Bronchial epithelial cell (primary cell): ENCODE results near the gene VWA2. TPM values are rescaled to one million over a fixed set of nuclear protein-coding genes. Genes with fewer than 3 reads are reported as not detected.

Source experiments
- DNase-seq: peaks from one replicate; pipeline ENCODE4 v3.0.0-alpha.2; 2010; ENCODE audit warnings: low read depth
- FAIRE-seq: peaks from 2 replicates; lab custom pipeline; 2011; peaks lifted over from hg19 to GRCh38; lab: Jason Lieb, UNC
- H3K27me3 ChIP-seq: 2 replicates; pipeline ENCODE4 v1.5.1; 2011; ENCODE audit warnings: low read length; ENCODE audit not compliant: control insufficient read depth, insufficient read depth
- H3K36me3 ChIP-seq: 2 replicates; pipeline ENCODE4 v1.5.1; 2011; ENCODE audit warnings: low read length; ENCODE audit not compliant: control insufficient read depth, insufficient read depth
- H3K4me3 ChIP-seq: 2 replicates; pipeline ENCODE4 v1.5.1; 2011; ENCODE audit warnings: mild to moderate bottlenecking, low read depth, low read length, control low read depth
- total RNA-seq: library from RNA; depleted of rRNA; stranded (reverse); fragments of >200 nt; gene quantifications from 2 replicates; pipeline ENCODE4 v1.2.1, GENCODE V29; 2014
- TF ChIP-seq, protein P1 (sequence below): IDR thresholded peaks from 2 replicates; pipeline ENCODE4 v1.5.1; 2011; ENCODE audit warnings: mild to moderate bottlenecking, moderate library complexity, low read length, control low read depth, inconsistent platforms; ENCODE audit not compliant: insufficient read depth, severe bottlenecking

Gene VWA2
- total RNA-seq, 1 donor from 2014 or later = 3.9 TPM

DNA sequence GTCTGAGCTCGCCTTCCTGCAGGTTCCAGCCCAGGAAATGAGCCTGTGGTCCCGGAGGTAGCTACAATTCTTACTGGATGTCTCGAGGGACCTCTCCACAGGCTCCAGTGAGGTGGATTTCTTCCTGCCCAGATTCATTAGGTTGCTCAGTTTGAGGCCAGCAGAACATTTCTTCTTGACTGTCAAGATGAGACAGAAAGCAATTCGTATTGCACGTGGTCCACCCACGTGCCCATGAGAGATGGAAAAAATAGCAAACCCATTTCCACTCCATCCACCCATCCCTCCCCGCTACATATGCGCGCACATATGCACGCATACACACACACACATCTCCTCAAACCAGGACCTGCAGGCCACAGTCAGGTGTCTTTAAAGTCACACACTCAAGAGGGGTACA lies 68.7 kb downstream of the VWA2 start:
- Histone ChIP-seq H3K4me3 (no peak overlapping the region), H3K27me3 (no peaks in the 10 kb centered on the region), H3K36me3 (no peaks in the 10 kb centered on the region)
- TF ChIP-seq, protein P1, sequence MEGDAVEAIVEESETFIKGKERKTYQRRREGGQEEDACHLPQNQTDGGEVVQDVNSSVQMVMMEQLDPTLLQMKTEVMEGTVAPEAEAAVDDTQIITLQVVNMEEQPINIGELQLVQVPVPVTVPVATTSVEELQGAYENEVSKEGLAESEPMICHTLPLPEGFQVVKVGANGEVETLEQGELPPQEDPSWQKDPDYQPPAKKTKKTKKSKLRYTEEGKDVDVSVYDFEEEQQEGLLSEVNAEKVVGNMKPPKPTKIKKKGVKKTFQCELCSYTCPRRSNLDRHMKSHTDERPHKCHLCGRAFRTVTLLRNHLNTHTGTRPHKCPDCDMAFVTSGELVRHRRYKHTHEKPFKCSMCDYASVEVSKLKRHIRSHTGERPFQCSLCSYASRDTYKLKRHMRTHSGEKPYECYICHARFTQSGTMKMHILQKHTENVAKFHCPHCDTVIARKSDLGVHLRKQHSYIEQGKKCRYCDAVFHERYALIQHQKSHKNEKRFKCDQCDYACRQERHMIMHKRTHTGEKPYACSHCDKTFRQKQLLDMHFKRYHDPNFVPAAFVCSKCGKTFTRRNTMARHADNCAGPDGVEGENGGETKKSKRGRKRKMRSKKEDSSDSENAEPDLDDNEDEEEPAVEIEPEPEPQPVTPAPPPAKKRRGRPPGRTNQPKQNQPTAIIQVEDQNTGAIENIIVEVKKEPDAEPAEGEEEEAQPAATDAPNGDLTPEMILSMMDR = no peak
- FAIRE-seq (no peak), DNase-seq (no peak)

DNA sequence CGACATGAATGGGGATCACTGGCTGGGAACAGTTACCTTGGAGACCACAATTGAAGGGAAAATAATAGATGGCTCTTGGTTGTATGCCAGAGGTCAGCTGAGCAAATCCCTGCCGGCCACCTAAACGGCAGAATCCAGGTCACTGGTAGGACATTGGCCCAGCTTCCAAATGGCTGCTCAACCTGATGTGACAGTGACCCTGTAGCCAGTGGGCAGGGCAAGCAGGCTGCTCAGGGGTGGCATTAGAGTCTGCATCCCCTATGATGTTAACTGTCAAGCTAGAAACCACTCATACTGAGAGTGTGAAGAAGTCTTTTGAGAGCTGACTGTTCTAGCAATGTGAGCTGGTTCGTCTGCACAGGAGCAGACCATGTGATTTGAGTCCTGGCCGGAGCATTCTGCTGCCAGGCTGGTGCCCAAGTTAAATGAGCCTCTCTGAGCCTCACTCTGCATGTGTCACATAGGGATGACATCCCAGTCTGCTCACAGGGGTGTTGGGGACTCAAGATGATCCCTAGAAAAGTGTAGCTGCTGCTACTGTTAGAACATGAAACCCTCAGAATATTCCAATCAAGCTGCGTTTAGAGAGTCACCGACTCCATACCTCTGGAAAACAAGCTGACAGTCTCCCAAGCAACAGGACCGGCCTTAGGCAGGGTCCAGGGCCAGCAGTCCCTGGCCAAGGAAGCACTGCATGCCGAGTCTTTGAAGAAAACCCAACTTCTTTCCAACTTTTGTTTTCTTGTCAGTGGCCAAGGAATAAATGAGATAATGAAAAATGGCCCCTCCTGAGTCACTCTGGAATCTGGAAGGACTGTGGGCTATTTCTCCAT lies 69.7 kb downstream of the VWA2 start:
- H3K36me3 ChIP-seq = no peaks in the 10 kb centered on the region
- H3K4me3 ChIP-seq = no peak overlapping the region
- DNase-seq (no peak), FAIRE-seq (no peak)
- H3K27me3 ChIP-seq = no peaks in the 10 kb centered on the region
- TF ChIP-seq, protein P1 = no peak

DNA sequence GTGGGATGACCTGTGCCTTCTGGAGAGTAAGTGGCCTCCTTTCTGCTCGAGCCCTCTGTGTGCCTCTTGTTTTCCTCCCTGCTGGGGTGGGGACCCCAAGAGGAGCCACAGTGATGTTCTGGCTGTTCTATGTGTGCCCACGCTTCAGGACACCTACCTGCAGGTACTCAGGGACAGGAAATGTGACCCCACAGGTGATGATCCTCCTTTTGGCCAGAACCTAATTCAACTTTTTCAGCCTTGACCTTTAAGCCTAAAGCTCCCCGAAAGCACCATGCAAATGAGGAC lies 70.3 kb downstream of the VWA2 start:
- Histone ChIP-seq H3K4me3 (no peak overlapping the region), H3K27me3 (no peaks in the 10 kb centered on the region), H3K36me3 (no peaks in the 10 kb centered on the region)
- FAIRE-seq (no peak), DNase-seq (no peak)
- TF ChIP-seq, protein P1 = no peak

DNA sequence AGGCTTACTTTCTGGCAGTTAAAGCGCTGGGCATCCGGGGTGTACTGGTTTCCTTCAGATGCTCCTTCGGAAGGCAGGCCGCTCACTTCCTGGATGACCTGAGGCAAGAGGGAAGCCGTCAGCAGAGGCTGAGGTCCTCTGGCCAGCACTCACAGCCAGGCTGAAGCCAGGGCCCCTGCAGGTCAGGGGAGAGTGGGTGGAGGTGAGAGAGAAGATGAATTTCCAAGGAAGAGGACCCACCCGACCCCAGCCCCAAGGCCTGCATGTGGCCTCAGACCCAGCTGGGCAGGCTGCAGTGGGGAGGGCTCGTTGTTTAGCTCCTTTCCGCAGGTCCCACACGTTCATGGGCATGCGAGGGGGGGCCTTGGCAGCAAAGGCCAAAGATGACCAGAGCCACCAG lies 71.3 kb downstream of the VWA2 start:
- no peak for FAIRE-seq
- TF ChIP-seq, protein P1 = no peak
- H3K27me3 ChIP-seq = no peaks in the 10 kb centered on the region
- H3K36me3 ChIP-seq = no peaks in the 10 kb centered on the region
- no peak overlapping the region for H3K4me3 ChIP-seq
- no peak for DNase-seq

DNA sequence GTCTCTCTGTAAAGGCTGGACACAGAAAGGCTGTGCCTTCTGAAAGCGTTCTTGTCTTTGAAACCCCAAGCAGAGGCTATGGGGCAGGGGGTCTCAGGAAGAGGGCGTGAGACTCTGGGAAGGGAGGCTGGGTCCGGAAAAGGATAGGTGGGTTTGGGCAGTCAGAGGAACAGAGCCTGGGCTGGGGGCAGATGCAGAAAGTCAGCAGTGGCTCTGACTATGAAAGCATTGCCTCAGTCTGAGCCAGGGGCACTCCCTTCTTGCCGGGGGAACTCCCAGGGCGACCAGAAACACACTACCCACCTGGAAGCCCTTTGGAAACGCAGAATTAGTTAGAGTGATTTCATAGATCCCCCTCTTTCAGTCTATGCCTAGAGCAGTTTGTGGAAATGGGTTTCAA lies 72.0 kb downstream of the VWA2 start:
- no peak for DNase-seq
- FAIRE-seq = no peak
- H3K27me3 ChIP-seq = no peaks in the 10 kb centered on the region
- no peaks in the 10 kb centered on the region for H3K36me3 ChIP-seq
- no peak overlapping the region for H3K4me3 ChIP-seq
- TF ChIP-seq, protein P1 = no peak
